Central memory CD8-positive, alpha-beta T cell (primary cell): ENCODE measurements around the gene SGCD.

Experiments used
- ATAC-seq: fragments of 150-1000 bp; cut with Tn5 transposase; replicated peaks from 2 replicates; pipeline ENCODE4 v1.10.0; 2022; ENCODE audit warnings: mild to moderate bottlenecking, moderate FRiP score, moderate number of reproducible peaks; ENCODE audit not compliant: poor library complexity, severe bottlenecking; ENCODE audit errors: extremely low read depth
- DNase-seq, 2 donors: peaks; one replicate each; pipeline ENCODE4 v3.0.0; 2021; ENCODE audit warnings: low spot score in 2 of 2
- H3K27ac Mint-ChIP-seq: one replicate; pipeline ENCODE4 v1.8.0; 2022; ENCODE audit warnings: low read depth, mild to moderate bottlenecking, moderate library complexity, mixed read lengths
- H3K27me3 Mint-ChIP-seq: one replicate; pipeline ENCODE4 v1.8.0; 2022; ENCODE audit warnings: mixed read lengths
- H3K36me3 Mint-ChIP-seq: one replicate; pipeline ENCODE4 v1.8.0; 2022; ENCODE audit warnings: mild to moderate bottlenecking, moderate library complexity, mixed read lengths; ENCODE audit not compliant: insufficient read depth
- H3K4me1 Mint-ChIP-seq: one replicate; pipeline ENCODE4 v1.8.0; 2022; ENCODE audit warnings: mixed read lengths
- H3K4me3 Mint-ChIP-seq: one replicate; pipeline ENCODE4 v1.8.0; 2022; ENCODE audit warnings: mild to moderate bottlenecking, moderate library complexity, mixed read lengths
- H3K9me3 Mint-ChIP-seq: one replicate; pipeline ENCODE4 v1.8.0; 2022; ENCODE audit warnings: mixed read lengths

Gene SGCD

DNA sequence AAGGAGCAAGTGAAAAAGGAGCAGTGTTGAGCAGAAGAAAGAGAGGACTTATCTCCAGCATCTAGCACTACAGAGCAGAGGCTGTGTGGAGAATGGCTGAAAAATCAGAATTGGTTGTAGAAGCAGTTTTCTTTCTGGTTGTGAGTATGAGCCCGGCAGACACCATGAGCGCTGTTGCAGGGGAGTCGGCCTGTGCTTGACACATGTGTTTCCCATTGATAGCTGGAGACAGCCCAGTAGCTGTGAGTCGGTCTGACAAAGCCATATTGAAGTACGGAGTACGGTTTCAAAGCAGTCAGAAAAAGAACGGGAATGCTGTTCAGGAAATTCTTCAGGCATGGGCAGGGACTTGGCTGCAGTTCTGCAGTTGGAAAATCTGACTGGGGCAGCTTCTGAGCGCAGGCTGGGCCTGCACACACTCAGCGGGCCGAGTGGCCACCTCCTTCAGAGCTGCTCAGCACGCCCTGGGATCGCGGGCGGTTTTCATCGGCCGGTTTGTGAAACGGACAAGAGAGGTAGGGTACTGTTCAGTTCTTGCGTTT, at the start of gene SGCD:
Gene SGCD (plus strand): TSS at position 447 of the 542 bp plus-strand sequence.
- no peak within 1 kb of the TSS for H3K4me3 Mint-ChIP-seq
- peaks cover 37% of the 10 kb centered on the region for H3K27me3 Mint-ChIP-seq
- H3K36me3 Mint-ChIP-seq, result peaks cover 3% of the 10 kb centered on the region
- DNase-seq, result no peak
- H3K9me3 Mint-ChIP-seq, result no peaks in the 10 kb centered on the region
- ATAC-seq, result no peak
- no peaks in the 10 kb centered on the region for H3K4me1 Mint-ChIP-seq
- H3K27ac Mint-ChIP-seq, result no peak within 1 kb of the TSS

DNA sequence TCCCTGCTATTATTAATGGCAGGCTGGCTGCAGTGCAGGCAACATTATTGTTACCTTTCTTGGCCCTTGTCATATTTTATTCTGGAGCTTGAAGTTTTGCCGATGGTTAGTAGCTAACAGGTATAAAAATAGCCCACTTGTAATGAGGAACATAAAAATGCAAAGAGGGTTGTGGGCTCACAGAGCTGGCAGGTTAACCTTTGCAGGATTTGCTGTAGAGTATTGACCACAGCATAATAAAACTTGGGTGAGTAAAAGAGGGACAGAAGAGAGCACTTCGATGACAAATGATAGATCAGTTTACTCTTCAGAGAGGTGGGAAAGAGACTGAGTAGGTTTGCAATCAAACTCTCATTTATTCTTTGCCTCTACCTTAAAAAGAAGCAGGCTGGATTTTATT, 49.7 kb upstream of the SGCD start:
- Mint-ChIP-seq H3K36me3 (peaks cover 3% of the 10 kb centered on the region), H3K9me3 (no peaks in the 10 kb centered on the region), H3K27ac (no peak overlapping the region), H3K27me3 (no peaks in the 10 kb centered on the region), H3K4me3 (no peak overlapping the region), H3K4me1 (no peaks in the 10 kb centered on the region)
- ATAC-seq (no peak), DNase-seq (no peak)

DNA sequence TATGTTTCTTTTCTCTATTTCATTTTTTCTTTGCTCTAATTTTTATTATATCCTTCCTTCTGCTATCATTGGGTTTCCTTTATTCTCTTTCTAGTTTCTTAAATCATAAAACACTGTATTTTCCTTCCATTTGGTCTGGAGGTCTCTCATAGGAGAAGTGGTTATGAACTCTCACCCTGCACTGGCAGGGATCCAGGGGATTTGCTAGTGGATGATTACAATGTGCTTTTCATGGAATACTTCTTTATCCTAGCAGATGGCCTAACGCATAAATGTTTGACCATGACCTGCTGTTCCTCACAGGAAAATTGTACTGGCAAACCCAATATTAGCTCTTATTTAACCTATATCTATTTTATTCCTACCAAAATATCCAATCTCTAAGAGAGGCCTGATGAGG, 31.5 kb upstream of the SGCD start:
- Mint-ChIP-seq H3K36me3 (no peaks in the 10 kb centered on the region), H3K27me3 (no peaks in the 10 kb centered on the region), H3K4me3 (no peak overlapping the region), H3K4me1 (no peaks in the 10 kb centered on the region), H3K27ac (no peak overlapping the region), H3K9me3 (no peaks in the 10 kb centered on the region)
- DNase-seq, result no peak
- ATAC-seq, result no peak

DNA sequence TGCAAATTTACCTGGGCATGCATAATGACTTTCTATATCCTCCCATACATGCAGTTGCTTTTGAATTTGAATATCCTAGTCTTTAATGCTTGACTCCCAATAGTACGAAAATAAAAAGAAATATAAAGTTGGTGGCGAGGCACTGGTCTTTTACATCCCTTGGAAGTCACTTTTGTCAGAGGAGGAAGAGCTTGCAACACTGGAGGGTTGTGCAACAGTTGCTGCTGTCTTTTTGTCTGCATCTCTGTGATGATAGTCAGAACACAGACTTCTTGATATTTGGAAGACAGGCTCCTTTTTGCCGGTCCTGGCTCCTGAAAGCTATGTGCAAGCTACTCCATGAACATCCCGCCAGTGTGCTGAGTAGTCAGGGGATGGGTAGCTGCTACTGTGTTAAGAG, 16.8 kb upstream of the SGCD start:
- DNase-seq (no peak), ATAC-seq (no peak)
- no peaks in the 10 kb centered on the region for H3K4me1 Mint-ChIP-seq
- no peak overlapping the region for H3K4me3 Mint-ChIP-seq
- peaks cover 14% of the 10 kb centered on the region for H3K27me3 Mint-ChIP-seq
- peaks cover 13% of the 10 kb centered on the region for H3K9me3 Mint-ChIP-seq
- no peak overlapping the region for H3K27ac Mint-ChIP-seq
- H3K36me3 Mint-ChIP-seq, result peaks cover 1% of the 10 kb centered on the region

DNA sequence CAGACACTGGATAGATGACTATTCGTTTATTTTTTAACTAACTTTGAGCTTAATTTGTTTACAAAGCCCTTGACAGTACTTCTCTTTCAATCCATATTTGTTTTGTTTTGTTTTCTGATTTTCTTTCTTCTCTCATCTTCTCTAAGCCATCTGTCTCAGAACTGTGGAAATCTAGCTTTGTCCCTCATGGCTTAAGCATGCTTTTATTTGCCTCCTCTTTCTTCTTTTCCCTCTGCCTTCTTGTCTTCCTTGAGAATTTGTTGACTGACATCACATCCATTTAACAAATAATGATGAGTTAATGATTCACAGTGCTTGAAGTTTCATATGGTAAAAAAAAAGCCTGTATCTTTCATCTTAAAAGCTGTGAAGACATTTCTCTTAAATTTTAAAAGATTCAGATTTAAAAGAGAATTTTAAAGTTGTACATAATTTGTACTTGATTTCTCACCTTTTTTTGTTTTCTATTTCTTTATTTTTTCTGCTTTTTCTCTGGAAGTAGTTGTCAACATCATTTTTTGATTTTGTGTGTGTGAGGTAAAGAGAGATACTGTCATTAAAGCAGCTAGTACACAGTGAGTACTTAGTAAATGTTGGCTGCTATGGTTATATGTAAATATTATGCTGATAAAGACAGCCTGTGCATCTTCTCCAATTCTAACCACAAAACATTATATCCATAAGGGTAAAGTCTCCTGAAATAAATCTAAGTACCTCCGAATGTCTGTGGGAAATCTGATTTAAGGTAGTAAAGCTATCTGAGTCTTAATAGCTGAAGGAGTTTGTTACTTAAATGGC, 13.9 kb upstream of the SGCD start:
- no peak for ATAC-seq
- Mint-ChIP-seq H3K27ac (no peak overlapping the region), H3K27me3 (peaks cover 14% of the 10 kb centered on the region), H3K4me3 (no peak overlapping the region), H3K36me3 (peaks cover 1% of the 10 kb centered on the region), H3K4me1 (no peaks in the 10 kb centered on the region), H3K9me3 (peaks cover 2% of the 10 kb centered on the region)
- DNase-seq, result no peak

DNA sequence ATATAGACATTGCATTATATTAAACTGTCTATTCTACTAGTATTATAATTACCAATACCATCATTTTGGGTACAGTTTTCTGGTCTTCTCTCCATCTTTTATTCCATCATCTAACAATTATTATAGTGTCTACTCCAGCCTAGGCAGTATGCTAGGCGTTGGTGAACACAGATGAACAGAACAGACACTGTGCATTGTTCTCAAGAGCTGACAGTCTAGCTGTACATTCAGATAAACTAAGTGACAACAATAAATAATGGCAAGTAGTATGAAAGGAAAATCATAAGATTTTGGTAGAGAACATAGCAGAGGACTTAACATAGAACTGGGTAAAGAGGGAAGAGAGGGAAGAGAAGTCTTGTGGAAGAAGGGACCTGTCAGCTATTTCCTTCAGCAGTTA, 12.5 kb upstream of the SGCD start:
- Mint-ChIP-seq H3K4me1 (no peaks in the 10 kb centered on the region), H3K4me3 (no peak overlapping the region), H3K27ac (no peak overlapping the region), H3K9me3 (no peaks in the 10 kb centered on the region), H3K36me3 (peaks cover 1% of the 10 kb centered on the region), H3K27me3 (peaks cover 10% of the 10 kb centered on the region)
- no peak for ATAC-seq
- DNase-seq, result no peak

DNA sequence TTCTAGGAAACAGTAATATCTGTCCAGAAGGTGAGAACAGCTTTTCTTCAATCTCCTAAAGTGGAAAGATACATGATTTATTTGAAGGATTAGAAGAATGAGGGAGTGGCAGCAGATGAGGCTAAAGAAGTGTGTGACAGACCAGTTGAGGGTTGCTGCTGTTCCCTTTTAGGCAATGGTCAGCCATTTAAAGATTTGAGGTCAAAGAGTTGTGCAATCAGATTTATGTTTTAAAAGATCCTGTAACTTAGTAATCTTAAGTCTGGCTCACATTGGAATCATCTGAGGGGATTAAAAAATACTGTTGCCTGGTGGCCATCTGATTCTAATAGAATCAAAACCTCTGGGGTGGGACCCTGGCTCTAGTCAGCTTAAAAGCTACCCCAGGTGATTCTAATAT, 4.3 kb upstream of the SGCD start:
- H3K4me1 Mint-ChIP-seq, result no peaks in the 10 kb centered on the region
- ATAC-seq (no peak), DNase-seq (no peak)
- H3K4me3 Mint-ChIP-seq, result no peak overlapping the region
- no peak overlapping the region for H3K27ac Mint-ChIP-seq
- H3K27me3 Mint-ChIP-seq, result peaks cover 20% of the 10 kb centered on the region
- H3K9me3 Mint-ChIP-seq, result no peaks in the 10 kb centered on the region
- no peaks in the 10 kb centered on the region for H3K36me3 Mint-ChIP-seq

DNA sequence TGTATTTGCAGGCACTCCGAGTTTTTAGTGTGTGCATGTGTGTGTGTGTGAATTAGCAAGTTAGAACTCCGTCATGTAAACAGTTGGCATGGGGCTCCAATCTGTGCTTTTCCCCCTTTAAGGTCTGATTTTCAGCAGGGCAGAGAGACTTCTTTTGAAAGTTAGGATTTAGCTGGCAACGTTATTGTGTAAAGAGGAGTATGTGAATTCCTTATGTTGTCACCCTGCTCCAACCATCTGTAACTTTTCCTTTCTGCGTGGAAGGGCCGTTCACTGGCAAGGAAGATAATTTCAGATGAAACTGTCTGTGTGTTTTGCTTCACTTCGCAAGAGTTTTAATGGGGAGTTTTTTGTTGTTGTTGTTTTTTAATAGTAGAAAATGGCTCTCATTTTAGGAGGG, 332 bp downstream of the SGCD start:
- Mint-ChIP-seq H3K36me3 (peaks cover 3% of the 10 kb centered on the region), H3K4me1 (no peaks in the 10 kb centered on the region), H3K4me3 (no peak overlapping the region), H3K27ac (no peak overlapping the region), H3K9me3 (no peaks in the 10 kb centered on the region), H3K27me3 (peaks cover 37% of the 10 kb centered on the region)
- DNase-seq, result no peak
- ATAC-seq, result no peak

DNA sequence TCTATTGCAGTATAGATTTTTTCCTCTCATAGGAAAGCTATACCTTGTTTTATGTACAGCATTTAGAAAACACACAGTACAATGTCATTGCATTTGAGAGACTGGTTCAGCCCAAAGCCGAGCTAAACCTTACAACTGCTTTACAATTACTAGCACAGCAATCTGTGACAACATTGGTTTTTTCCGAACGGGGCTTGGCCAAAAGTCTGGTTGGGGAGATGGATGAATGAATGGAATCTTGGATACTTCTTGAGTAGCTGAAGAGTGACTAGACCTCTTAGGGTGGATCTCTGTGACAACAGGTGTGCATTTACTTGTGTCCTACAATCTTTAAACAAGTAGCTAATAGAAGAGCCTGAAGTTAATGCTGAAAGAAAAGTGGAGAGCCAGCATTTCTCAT, 1.2 kb downstream of the SGCD start:
- peaks cover 37% of the 10 kb centered on the region for H3K27me3 Mint-ChIP-seq
- peaks cover 3% of the 10 kb centered on the region for H3K36me3 Mint-ChIP-seq
- H3K4me3 Mint-ChIP-seq, result no peak overlapping the region
- H3K4me1 Mint-ChIP-seq, result no peaks in the 10 kb centered on the region
- ATAC-seq, result no peak
- no peaks in the 10 kb centered on the region for H3K9me3 Mint-ChIP-seq
- no peak for DNase-seq
- no peak overlapping the region for H3K27ac Mint-ChIP-seq

DNA sequence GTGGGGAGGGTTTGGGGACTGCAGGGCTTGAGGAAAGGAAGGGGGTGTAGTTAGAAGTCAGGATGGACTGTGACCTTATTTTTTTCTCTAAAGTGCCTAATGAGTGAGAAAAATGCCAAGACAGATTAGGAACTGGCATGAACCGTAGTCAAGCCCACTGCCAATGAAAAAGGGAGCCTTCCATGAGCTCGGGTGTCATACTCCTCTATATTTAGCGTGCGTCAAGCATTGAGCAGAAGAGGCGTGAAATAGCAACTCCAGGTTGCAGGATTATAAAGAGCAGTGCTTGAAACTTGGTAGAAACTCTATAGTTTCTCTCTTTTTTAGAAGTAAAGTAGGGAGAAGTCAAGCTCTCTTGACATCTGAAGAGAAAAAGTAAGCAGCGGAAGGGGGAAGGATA, 1.8 kb downstream of the SGCD start:
- DNase-seq (no peak), ATAC-seq (no peak)
- no peaks in the 10 kb centered on the region for H3K4me1 Mint-ChIP-seq
- H3K27ac Mint-ChIP-seq, result no peak overlapping the region
- H3K27me3 Mint-ChIP-seq, result peaks cover 37% of the 10 kb centered on the region
- H3K9me3 Mint-ChIP-seq, result no peaks in the 10 kb centered on the region
- no peak overlapping the region for H3K4me3 Mint-ChIP-seq
- H3K36me3 Mint-ChIP-seq, result peaks cover 3% of the 10 kb centered on the region

DNA sequence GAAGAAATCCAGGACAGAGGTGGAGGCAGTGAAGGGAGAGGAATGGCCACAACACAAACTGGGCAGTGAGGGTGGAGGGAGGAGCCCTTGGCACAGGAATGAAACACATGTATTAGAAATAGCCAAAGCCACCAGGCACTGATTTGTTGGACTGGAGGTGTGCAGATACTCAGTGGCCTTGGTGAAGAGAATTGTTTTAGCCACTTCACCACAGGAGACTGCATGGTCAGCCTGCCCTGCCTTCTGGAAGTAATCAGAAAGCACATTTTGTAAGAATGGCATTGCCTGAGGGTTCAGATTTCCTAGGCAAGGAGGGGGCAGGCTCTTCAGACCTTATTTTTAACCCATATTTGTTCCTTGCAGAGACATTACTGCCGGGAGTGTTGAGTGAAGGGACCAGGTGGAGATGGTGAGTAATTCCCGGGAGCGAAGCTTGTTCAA, 2.2 kb downstream of the SGCD start:
- Mint-ChIP-seq H3K27ac (no peak overlapping the region), H3K4me1 (no peaks in the 10 kb centered on the region), H3K9me3 (no peaks in the 10 kb centered on the region), H3K4me3 (no peak overlapping the region), H3K36me3 (peaks cover 3% of the 10 kb centered on the region), H3K27me3 (peaks cover 37% of the 10 kb centered on the region)
- DNase-seq, result no peak
- no peak for ATAC-seq

DNA sequence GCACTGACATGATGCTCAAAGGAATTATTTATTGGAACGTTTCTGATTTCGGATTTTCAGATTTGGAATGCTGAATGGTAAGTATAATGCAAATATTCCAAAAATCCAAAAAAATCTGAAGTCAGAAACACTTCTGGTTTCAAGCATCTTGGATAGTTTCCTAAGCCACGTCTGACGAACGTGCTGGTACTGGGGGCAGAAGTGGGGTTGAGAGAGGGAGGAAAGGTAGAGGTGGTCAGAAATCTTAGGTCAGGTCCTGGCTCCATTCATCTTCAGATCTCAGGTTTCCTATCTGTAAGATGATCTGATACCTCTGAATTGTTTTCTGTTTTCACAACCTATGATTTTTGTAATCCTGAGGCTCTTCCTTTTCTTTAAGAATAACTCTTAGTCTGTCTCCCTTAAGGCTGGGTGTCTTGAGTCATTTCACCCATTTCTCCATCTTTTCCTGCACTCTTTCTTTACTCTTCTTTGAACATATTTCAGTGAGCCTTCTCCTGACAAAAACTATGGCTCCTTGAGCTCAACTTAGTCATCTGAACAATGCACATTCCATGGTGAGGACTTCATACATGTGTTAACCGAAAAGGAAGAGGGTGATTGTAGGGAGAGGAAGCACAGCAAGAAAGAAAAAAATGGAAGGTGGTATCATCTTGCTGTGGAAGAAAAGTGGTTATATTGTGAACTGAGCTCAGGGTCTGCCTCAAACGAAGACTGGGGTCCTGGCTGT, 3.3 kb downstream of the SGCD start:
- H3K27ac Mint-ChIP-seq, result no peak overlapping the region
- DNase-seq (no peak), ATAC-seq (no peak)
- H3K36me3 Mint-ChIP-seq, result peaks cover 3% of the 10 kb centered on the region
- no peaks in the 10 kb centered on the region for H3K4me1 Mint-ChIP-seq
- H3K27me3 Mint-ChIP-seq, result peaks cover 36% of the 10 kb centered on the region
- H3K4me3 Mint-ChIP-seq, result no peak overlapping the region
- no peaks in the 10 kb centered on the region for H3K9me3 Mint-ChIP-seq

DNA sequence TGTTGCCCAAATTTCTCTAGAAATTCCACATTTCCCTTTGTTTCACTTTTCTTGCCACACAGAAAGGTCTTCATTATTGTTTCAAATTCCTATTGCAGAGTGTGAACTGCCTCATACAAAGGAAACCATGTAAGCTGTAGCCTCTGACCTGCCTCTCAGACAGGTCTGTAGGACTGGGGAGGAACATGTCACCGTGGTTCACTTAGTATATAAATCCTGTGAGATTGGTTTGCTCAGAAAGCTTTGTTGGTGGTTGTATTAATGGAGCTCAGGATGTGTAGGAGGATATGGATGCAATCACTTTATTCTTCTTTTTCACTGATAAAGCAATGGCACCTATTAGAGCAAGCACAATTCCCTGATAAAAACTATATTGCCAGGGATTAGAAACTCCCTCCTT, 4.2 kb downstream of the SGCD start:
- peaks cover 27% of the 10 kb centered on the region for H3K27me3 Mint-ChIP-seq
- DNase-seq, result no peak
- H3K9me3 Mint-ChIP-seq, result no peaks in the 10 kb centered on the region
- H3K36me3 Mint-ChIP-seq, result peaks cover 3% of the 10 kb centered on the region
- no peak overlapping the region for H3K27ac Mint-ChIP-seq
- no peak overlapping the region for H3K4me3 Mint-ChIP-seq
- no peak for ATAC-seq
- no peaks in the 10 kb centered on the region for H3K4me1 Mint-ChIP-seq
